Activated CD8-positive, alpha-beta memory T cell treated with anti-CD3 and anti-CD28 coated beads for 48 hours (primary cell): ENCODE data around the gene ZFYVE21.

Experiments used
- DNase-seq, 3 experiments: peaks; one replicate each; pipeline ENCODE4 v3.0.0-alpha.2; 2020; ENCODE audit warnings: low read depth in 2 of 3, low spot score in 2 of 3

Gene ZFYVE21

DNA sequence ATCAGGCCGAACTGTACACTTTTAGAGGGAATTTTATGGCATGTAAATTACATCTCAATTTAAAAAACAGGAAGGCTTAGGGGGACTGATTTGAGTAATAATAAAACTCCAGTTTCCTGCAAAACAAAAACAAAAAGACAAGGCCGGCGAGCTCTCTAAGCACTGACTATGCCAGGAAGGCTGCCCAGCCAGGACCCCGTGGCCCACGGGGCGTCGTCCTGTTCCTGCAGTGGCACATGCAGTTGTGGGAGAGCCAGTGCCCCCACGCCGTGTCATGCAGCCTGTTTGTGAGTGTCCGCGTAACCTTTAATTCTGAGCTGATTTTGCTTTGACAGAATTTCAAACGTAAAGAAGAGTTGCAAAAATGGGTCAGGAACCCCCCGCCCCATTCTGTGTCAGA is 10.9 kb upstream of the ZFYVE21 start:
- no peak for DNase-seq

DNA sequence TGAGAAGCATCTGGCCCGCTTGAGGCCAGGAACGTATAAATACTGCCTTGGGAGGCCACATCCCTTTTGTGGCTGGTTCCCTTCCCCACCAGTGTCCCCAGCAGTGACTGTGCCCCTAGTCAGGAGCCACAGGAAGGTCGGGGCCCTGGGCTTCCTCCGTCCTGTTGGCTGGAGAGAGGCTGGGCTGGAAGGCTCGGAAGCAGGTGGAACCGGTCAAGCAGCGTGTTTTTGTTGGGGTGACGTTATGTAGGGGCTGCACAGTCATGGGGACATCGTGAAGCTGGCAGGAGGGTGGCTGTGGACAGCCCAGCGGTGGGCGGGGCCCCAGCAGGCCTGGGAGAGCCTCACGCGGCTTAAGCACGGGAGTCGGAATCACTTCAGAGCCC is 10.5 kb upstream of the ZFYVE21 start:
- DNase-seq, result no peak

DNA sequence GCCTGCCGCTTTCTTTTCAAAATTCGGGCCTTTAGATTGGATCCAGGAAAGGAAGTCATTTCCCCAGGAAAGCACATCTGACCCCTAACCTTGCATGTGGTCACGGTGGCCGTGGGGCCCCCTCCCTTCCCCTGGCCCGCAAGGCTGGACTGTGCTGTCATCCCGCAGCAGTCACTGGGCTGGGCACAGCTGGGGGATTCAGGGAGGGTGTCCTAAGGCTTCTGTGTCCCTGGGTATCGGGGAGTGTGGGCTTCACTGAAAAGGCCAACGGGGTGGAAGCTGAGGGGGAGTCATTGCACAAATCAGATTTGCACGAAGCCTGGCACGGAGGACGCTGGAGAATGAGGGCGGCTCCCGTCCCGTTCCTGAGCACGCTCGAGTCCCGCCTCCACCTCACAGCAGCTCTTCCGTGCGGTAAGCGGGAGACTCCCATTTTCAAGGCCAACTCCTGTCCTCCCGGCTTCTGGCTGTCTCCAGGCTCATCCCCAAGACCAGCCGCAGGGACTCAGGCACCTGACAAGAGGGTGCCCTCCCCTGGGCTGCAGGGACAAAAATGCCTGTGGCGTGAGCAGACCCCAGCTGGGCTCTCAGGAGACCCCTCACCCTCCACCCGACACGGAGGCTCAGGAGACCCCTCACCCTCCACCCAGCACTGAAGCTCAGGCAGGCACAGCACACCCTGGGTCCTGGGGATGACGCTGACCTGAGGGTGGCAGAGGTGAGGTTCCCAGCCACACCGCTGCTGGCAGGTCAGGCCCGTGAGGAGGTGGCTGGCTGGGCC is 9.9 kb upstream of the ZFYVE21 start:
- no peak for DNase-seq

DNA sequence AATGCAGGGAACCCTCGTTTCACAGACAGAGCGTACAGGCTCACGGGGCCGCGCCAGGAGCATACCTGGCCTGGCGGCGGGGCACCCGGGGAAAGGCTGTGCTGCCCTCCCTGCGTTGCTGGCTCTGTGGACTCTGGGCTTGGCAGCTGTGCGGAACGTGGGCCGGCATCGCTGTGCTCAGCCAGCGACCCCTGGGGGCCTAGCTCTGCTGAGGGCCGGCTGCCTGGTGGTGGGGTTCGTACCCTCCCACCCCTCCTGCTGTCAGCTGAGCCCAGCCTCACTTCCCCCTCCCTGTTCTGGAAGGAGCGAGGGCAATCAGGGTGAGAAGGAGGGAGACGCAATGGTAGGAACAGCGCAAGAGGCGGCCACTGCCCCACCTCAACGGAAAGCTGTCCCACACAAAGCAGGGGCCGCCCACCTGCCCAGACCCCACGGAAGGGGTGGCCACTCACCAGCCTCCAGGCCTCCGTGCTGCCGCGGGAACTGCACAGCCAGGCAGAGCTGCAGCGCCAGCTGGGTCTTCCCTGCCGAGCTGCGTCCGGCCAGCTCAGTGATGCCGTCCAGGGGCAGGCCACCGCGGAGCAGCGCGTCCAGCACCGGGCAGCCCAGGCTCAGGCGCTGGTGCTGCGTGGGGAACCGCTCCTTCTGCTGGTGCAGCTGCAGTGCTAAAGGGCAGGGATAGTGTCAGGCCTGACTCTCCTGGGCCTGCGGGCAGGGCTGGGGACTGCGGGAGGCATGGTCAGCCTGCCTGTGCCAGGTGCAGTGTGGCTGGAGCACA is 8.9 kb upstream of the ZFYVE21 start:
- DNase-seq, result no peak

DNA sequence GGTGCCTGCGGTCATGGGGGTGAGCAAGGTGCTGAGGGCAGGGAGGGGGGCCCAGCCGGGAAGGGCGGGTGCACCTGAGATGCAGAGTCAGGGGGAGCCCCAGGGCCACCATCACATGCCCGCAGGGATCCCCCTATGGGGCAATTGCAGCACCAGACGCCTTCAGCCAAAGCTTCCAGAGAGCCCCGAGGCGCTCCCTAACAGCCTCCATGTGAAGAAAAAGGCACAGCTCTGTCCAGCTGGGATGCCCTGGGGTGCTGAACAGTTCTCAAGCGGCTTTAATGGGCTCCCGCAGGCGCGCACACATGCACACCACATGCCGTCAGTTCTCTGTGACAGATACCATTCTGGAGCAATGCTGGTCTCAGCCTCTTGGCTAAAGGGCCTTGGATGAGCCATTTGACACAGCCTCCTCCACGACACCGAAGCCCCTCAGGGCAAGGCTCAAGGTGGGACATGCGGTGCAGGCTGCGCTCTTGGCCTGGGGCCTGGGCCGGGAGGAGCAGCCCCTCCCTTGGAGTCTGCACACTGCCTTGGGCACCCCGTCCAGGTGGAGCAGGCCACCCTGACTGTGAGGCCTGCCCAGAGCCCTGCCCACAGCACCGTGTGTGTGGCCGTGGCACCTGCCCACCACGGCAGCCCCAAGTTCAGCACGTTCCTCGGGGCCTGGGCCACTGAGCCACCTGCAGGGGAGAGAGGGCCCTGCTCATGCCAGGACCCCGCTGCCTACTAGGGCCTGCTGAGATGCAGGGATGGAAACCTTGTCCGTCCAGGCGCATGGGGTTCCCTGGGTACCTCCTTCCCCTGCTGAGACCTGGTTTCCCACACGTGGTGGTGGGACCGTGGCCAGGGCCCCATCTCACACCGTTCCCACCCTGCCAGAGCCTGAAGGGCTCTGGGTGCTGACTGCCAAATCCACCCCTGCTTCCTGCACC is 8.0 kb upstream of the ZFYVE21 start:
- no peak for DNase-seq

DNA sequence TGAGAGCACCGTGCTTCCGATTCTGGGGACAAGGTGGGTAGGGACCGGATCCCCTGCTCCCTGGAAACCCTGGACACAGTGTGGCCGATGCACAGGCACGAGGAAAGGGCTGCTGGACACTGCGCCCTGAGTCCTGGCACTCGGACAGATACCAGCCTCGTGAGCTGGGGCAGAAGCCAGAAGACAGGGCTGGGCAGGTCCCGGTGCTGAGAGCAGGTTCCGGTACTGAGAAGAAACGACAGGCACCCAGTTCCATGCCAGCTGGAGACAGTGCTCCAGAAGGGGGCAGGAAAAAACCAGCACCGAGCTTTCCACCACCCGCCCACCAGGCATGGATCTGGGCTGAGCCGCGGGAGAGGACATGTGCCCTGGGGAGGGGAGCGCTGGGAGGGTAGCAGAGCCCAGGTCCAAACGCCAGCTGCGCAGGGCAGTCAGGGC is 6.8 kb upstream of the ZFYVE21 start:
- DNase-seq, result no peak

DNA sequence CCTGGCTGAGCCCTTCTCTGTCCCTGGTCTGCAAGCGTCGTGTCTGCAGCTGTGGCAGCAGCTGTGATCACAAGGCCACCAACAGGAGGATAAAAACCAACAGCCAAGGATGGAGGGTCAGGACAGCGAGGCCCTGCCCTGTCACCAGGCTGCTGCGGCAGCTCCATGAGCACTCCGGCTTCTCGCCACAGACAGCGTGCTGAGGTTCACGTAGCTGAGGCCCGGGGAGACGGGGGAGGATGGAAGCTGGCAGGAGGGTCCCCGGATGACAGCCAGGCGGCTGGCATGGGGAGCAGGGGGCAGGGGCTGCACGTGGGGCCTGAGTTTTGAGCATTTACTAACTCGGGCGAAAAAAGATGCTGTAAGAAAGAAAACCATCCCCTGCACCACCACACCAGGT is 5.8 kb upstream of the ZFYVE21 start:
- DNase-seq, result no peak

DNA sequence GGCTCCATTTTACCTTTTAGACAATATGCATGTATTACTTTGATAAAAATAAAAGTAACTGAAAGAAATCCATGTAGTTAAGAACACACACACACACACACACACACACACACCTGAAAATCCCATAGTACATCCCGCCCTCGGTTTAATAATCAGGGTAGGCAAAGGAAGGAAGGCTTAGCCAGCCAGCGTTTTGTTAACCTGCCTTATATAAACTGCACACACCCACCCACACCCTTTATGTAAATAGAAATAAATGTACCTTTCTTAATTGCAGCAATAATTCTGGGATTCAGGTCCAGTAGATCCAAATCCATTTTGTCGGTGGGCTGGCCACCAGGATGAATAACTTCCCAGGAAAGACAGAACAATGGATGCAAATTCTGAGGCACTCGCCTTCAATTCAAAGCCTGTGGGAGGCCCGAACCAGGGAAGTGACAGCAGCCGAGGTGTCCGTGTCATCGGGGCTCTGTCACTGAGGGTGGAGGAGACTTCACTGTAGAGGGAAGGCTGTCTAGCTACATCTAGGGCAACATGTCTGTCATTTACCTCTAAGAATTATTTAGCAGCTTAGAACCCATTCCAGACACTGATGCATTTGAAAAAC is 4.7 kb upstream of the ZFYVE21 start:
- DNase-seq, result no peak

DNA sequence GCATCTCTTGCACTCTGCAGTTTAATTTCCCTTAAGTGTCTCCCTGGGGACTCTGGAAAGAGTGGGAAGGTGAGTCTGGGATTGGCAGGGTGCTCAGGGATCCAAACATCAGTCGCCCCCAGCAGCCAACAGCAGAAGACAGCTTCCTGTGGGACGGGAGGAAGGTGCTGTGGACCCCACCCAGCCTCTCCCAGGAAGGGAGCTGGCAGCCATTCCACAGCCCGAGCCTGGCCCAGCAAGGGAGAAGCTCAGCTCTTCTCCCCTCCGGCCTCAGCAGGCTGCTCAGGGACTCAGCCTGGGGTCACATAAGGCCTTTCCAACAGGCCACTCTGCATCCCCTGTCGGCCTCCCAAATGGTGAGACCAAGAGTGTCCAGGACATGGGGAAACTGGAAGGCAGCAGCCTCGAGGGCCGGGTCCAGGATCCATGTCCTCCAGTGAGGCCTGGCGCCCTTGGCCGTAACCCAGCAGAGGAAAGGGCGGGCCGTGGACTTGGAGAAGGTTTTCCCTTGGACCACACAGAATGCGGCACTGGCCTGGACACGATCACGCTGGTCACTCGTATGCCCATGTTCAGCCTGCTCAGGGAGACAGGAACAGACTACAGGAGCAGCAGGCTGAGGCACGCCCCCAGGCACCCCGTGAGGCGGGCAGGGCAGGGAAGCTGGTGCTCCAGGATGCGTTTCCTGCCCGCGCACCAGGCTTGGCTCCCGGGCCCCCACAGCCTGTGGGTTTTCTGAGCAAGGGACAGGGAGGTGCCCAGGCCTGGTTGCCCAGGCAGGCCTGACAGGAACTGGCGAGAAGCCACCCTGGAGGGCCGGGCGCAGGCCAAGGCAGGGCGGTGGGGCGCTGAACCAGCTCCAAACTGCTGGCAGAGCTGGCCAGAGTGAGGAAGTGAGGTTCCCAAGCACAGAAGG is 3.8 kb upstream of the ZFYVE21 start:
- no peak for DNase-seq

DNA sequence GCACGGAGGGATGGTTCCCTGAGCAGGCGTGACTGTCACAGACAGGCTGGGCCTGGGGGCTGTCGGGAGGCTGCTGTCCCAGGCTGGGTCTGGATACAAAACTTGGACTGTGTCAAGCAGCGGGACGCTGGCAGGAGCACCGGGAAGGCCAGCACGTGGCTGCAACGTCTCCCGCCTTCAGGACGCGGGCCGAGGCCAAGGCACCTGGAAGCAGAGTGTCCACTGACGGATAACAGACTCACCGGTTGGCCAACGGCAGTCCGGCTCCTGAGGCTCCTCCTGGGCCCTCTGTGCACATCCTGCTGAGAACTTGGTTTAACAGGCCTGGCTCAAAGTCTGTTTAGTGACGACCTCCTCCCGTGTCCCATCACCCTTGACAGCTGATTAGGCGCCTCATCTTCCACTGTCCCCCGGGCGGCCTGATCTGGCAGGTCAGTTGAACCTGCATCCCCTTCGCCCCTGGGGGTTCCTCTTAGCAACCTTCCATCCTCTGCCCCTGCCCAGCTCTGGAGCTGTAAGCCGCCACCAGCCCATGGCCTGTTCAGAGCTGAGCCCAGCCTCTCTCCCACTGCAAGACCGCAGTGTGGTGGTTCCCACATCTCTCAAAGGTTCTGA is 2.9 kb upstream of the ZFYVE21 start:
- no peak for DNase-seq

DNA sequence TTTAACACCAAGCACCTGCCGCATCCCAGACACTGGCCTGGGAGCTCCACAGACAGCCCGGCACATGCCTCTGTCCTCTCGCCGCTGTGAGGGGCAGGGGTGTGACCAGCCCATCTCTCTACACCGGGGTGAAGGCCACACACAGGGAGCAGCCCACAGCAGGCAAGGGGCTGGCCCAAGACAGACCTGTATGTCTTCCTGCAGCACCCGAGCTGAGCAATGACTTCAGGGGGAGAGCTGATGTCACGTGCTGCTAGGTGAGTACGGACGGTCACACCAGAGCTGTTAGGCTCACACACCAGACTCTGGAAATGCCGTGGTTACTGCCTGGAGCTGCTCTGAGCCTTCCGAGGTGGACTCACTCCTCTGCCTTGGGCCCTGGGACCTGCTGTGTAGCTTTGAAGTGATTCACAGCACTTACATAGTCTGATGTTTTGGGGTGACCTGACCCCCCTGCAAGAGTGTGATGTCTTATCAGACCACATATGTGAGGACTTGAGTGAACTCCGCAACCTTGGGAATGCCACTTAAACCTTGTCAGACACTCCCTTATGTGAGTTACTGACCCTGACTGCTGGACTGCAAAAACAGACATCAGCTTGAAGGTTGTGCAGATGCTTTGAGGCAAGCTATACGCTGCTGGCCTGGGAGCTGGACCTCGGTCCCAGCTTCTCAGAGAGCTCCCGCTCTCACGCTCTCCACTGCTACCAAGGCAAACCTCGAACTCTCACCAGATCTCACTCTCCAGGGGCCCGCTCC is 2.1 kb upstream of the ZFYVE21 start:
- DNase-seq, result no peak

DNA sequence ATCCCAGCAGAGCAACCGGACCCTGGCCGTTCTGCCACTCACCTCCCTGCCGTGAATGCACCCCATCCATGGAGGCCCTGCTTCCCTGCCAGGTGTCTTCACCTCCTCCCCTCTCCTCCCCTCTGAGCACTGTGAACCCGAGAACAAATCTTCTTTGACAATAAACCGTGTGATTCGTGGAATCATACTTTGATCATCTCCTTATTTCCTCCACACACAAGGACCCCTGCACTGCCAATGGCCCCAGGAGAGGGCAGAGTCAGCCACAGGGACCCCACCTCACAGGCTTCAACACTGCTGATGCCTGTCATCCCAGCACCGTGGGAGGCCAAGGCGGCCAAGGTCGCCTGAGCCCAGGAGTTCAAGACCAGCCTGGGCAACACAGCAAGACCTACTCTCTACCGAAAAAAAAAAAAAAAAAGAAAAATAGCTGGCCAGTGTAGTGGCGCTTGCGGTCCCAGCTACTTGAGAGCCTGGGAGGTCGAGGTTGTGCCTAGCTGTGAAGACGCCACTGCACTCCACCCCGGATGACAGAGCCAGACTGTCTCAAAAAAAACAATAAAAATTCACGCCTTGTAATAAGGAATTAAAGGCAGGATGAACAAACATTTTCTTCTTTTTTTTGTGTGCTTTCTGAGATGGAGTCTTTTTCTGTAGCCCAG is 1.4 kb upstream of the ZFYVE21 start:
- no peak for DNase-seq

DNA sequence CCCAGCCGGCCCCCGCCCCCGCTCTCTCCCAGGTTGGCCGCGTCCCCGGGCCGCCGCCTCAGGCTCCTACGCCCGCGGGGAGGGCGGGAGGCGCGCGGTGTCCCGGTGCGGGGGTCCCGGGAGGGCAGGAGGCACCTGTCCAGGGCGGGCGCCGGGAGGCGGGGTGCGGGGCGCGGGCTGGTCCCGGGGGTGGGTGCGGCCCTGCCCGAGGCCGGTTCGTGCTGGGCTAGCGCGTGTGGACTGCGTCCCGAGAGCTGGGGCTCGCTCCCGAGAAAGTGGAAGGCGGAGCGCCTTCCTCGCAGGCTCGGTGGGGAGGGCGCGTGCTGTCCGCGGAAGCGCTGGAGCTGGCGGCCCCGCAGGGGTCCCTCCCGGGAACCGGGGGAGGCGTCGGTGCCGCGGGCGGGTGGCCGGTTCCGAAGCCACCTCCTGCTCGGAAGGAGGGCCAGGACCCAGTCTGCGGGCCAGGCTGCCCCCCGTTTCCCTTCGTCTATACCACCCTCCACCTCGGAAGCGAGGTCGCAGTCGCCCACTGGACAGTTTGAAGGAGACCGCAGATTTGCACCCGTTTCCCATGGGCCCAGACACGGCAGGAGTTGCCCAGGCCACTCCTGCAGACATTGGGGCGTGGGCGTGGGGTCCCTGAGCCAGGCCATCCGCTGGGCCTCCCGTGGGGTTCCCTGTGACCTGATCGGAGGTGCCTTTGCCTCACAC is 636 bp downstream of the ZFYVE21 start:
- DNase-seq, result no peak

DNA sequence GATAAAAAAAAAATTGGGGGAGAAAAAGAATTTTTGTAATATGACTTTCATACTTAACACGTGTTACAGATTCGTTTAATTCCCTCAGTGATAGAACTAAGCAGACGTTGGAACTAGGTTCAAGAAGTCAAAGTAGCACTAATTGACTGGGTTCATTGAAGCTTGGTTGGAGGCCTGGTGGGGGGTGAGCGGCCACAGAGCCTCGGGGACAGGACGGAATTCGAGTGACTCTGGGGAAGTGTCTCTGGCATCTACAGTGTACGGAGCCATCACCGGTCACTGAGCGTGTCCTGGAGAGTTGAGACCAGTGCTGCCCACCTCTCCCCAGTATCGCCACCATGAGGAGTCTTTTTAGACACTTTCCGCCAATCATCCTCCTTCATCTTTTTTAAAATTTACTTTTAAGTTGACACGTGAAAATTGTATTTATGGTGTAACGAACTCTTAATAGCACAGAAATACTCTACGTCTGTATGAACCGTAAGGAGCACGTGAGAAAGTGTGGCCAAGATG is 1.3 kb downstream of the ZFYVE21 start:
- DNase-seq, result no peak

DNA sequence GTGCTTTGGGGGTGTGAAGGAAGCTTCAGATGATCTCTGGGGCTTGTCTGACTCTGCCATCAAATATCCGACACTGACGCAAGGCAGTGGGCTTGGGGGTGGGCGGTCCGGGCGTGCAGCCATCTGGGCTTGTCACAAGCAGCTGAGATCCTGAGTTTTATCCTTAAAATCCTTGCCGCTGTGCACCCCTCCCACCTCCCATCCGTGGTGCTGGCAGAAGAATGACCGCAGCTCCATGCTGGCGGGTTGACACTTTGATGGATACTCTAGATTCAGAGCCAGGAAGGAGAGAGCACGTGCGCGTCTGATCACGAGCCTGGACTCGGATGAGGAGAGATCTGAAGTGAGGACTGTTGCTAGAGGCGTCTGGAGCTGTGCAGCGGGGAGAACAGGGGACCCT is 3.0 kb downstream of the ZFYVE21 start:
- DNase-seq, result no peak

DNA sequence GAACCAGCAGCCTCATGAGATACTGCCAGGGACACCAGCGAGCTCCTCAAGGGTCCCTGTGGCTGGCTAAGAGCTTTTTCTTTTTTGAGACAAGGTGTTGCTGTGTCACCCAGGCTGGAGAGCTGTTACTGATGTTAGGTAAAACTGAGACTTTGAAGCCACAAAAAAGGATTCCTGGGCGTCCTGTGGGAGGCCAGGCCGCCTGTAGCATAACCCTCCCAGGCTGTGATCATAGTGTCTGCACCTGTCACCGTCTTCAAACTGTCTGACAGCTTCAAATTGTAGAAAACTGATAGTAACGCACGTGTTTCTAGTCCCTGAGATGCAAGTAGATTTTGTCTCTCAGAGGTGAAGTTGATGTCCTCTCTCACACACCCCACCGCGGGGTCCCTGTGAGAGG is 4.1 kb downstream of the ZFYVE21 start:
- no peak for DNase-seq

DNA sequence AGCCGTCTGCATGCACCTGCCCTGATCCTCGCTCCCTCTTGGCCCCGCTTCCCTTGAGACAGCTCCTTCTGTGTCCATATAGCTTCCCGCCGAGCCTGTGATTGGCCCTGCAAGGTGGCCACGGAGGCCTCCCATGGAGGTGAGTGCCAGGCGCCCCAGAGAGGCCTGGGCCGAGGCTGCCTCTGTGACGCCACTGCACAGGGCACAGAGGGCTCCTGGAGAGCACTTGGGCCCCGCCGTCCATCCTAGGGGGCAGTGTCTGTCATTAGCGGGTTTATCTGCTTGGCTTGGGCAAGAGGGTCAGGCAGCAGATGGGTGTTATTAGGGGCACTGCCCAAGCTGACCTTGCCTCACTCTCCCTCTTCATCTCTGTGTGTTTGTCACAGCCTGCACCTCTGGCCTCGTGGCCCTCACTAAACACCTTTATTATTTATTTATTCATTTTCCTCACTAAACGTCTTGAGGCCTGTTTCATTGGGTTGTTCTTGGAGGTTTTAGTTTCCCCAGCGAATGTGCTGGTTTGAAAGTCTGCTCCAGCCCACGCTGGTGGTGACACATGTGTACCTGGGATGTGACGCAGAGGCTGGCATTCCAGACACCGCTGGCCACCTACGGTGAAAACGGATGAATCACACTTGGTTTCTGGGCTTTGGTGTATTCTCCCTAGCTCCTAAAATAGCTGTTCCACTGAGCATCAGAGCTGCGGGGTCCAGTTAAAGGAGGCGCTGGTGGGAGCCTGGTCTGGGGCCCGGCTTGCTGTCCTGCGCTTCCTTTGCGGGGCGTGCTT is 5.9 kb downstream of the ZFYVE21 start:
- DNase-seq, result no peak
